Kidney (tissue), 22 donors: Measurements from ENCODE around the gene TDP1. TPM values are rescaled to one million over a fixed set of nuclear protein-coding genes. Genes with fewer than 3 reads are reported as not detected.

Source experiments
- DNase-seq, 5 donors: peaks; one replicate each; pipeline ENCODE4 v3.0.0-alpha.2; 2013 to 2020
- FAIRE-seq: peaks from 2 replicates; lab custom pipeline; 2012; peaks lifted over from hg19 to GRCh38; lab: Jason Lieb, UNC
- H3K27ac ChIP-seq, 2 donors: one replicate each; pipeline ENCODE4 v1.7.0; 2013; ENCODE audit warnings: low read depth in 2 of 2, low read length in 2 of 2, inconsistent platforms in 1 of 2
- H3K27me3 ChIP-seq: one replicate; pipeline ENCODE4 v1.7.1; 2013; ENCODE audit warnings: low read length, inconsistent platforms; ENCODE audit not compliant: control insufficient read depth, insufficient read depth
- H3K36me3 ChIP-seq, 3 donors: one replicate each; pipeline versions ENCODE4 v1.7.0 to v1.7.1; 2013; ENCODE audit warnings: low read length in 3 of 3, control low read depth in 1 of 3, inconsistent platforms in 1 of 3; ENCODE audit not compliant: insufficient read depth in 3 of 3, control insufficient read depth in 2 of 3
- H3K4me1 ChIP-seq, 3 donors: one replicate each; pipeline versions ENCODE4 v1.7.0 to v1.7.1; 2013; ENCODE audit warnings: low read length in 3 of 3, inconsistent platforms in 1 of 3, low read depth in 1 of 3; ENCODE audit not compliant: control insufficient read depth in 2 of 3, insufficient read depth in 2 of 3
- H3K4me3 ChIP-seq, 3 donors: one replicate each; pipeline versions ENCODE4 v1.7.0 to v1.8.1; 2013; ENCODE audit warnings: low read length in 3 of 3, control low read depth in 1 of 3, inconsistent platforms in 1 of 3
- H3K9ac ChIP-seq, 3 donors: one replicate each; pipeline versions ENCODE4 v1.7.0 to v1.7.1; 2013; ENCODE audit warnings: low read length in 3 of 3, control low read depth in 1 of 3, inconsistent platforms in 1 of 3
- H3K9me3 ChIP-seq, 3 donors: one replicate each; pipeline versions ENCODE4 v1.7.0 to v1.7.1; 2013; ENCODE audit warnings: low read length in 3 of 3, control low read depth in 1 of 3, inconsistent platforms in 1 of 3; ENCODE audit not compliant: control insufficient read depth in 2 of 3, insufficient read depth in 1 of 3
- CTCF ChIP-seq: IDR thresholded peaks from 3 replicates; pipeline ENCODE4 v1.5.1; 2012; ENCODE audit warnings: mild to moderate bottlenecking, moderate library complexity, borderline replicate concordance; ENCODE audit not compliant: insufficient read depth; ENCODE audit errors: extremely low read depth
- intact Hi-C: fragments of 100-400 bp; cut with DNase I; formaldehyde crosslinking; loops from one replicate; pipeline ENCODE4 v1.11.1; 2022
- long read RNA-seq, 10 donors: library from polyadenylated mRNA in 1 of 10; unstranded in 1 of 10; transcript quantifications; one replicate each; pipeline ENCODE4 v2.0.0 and lab custom pipeline, GENCODE V29; 2021 to 2026
- polyA plus RNA-seq: library from polyadenylated mRNA; stranded (reverse); fragments of 350-450 nt; fragmentation: Illumina TruSeq; extraction: RNeasy Lipid Tissue Mini Kit (QIAGEN cat#74804); gene quantifications from one replicate; pipeline ENCODE4 v1.2.3, GENCODE V29; 2014; ENCODE audit warnings: low read depth, low replicate concordance; ENCODE audit not compliant: insufficient read depth
- total RNA-seq: library from RNA; stranded (reverse); fragmentation: NEBNext Ultra II Directional; extraction: Animal tissue kit (Norgen Biotek cat#: 25700); gene quantifications from one replicate; pipeline ENCODE4 v1.2.1, GENCODE V29; 2021
- donor health status: control.
- donor health status: control.
- donor health status: control.
- donor health status: control.
- donor health status: control.
- donor health status: DM: yes; HTN: yes; CAD: no.
- donor health status: Normal renal cell carcinoma (clear cell type).

TDP1 gene
- 15.7 TPM for total RNA-seq
- 4.8 TPM for polyA plus RNA-seq
- long read RNA-seq, donor 1, partial matches to known transcripts: 0 of 2 reads
- long read RNA-seq, donor 1, other reads (novel, unspliced or antisense): 0 of 2 reads
- long read RNA-seq, donor 2, partial matches to known transcripts: 0 of 5 reads
- long read RNA-seq, donor 2, other reads (novel, unspliced or antisense): 0 of 5 reads
- long read RNA-seq, donor 3, partial matches to known transcripts: 0 of 5 reads
- long read RNA-seq, donor 3, other reads (novel, unspliced or antisense): 0 of 5 reads
- long read RNA-seq, donor 4, partial matches to known transcripts: 6 of 7 reads
- long read RNA-seq, donor 4, other reads (novel, unspliced or antisense): 0 of 7 reads
- long read RNA-seq, donor 5, partial matches to known transcripts: 0 of 1 reads
- long read RNA-seq, donor 5, other reads (novel, unspliced or antisense): 0 of 1 reads
- long read RNA-seq, donor 6, transcript TDP1-203 (16 exons, 2,068 nt): major isoform, 7 of 8 reads
- long read RNA-seq, donor 6, partial matches to known transcripts: 0 of 8 reads
- long read RNA-seq, donor 6, other reads (novel, unspliced or antisense): 0 of 8 reads
- long read RNA-seq, donor 7, partial matches to known transcripts: 8 of 16 reads
- long read RNA-seq, donor 7, other reads (novel, unspliced or antisense): 4 of 16 reads
- long read RNA-seq, donor 8, partial matches to known transcripts: 0 of 3 reads
- long read RNA-seq, donor 8, other reads (novel, unspliced or antisense): 0 of 3 reads
- long read RNA-seq, donor 9, partial matches to known transcripts: 0 of 1 reads
- long read RNA-seq, donor 9, other reads (novel, unspliced or antisense): 0 of 1 reads
- long read RNA-seq, donor 10, partial matches to known transcripts: 0 of 1 reads
- long read RNA-seq, donor 10, other reads (novel, unspliced or antisense): 0 of 1 reads

GRCh38 chr14:89955745-89956660, at the start of gene TDP1:
TSS of gene TDP1 (plus strand) at chr14:89955927. CDS start at chr14:89963115, 7,188 bp downstream.
- Histone ChIP-seq H3K27ac (peak within 1 kb of the TSS; percentile 66 to 87), H3K36me3 (peaks cover 0 to 5% (median 0%) of the 10 kb centered on the region in 3 donors), H3K9ac (peak within 1 kb of the TSS; percentile 74 to 85 (median 80)), H3K27me3 (no peaks in the 10 kb centered on the region), H3K4me3 (peak within 1 kb of the TSS; percentile 88 to 97 (median 90)), H3K4me1 (peaks cover 0 to 8% (median 0%) of the 10 kb centered on the region in 3 donors), H3K9me3 (no peaks in the 10 kb centered on the region)
- peak; percentile 98 to 99 (median 98) for DNase-seq
- no peak for FAIRE-seq
- TF ChIP-seq CTCF: peak; percentile 26
- intact Hi-C loops: no loop called here

- H3K9me3 ChIP-seq: no peaks in the 10 kb centered on the region
- H3K4me3 ChIP-seq: no peak overlapping the region
- no peak for TF ChIP-seq CTCF
- peaks cover 0 to 2% (median 0%) of the 10 kb centered on the region in 3 donors for H3K4me1 ChIP-seq
- H3K27me3 ChIP-seq: no peaks in the 10 kb centered on the region
- intact Hi-C loops: no loop called here
- no peaks in the 10 kb centered on the region for H3K36me3 ChIP-seq
- FAIRE-seq (no peak), DNase-seq (no peak)
- no peak overlapping the region for H3K27ac ChIP-seq
- H3K9ac ChIP-seq: no peak overlapping the region
Observed at GRCh38 chr14:89906000-89906399, 49.7 kb upstream of the TDP1 start.

- TF ChIP-seq CTCF: no peak
- no peak overlapping the region for H3K4me3 ChIP-seq
- intact Hi-C loops: no loop called here
- H3K4me1 ChIP-seq: peaks cover 0 to 12% (median 5%) of the 10 kb centered on the region in 3 donors
- H3K27ac ChIP-seq: no peak overlapping the region
- H3K9ac ChIP-seq: no peak overlapping the region
- no peaks in the 10 kb centered on the region for H3K27me3 ChIP-seq
- no peak for DNase-seq
- no peaks in the 10 kb centered on the region for H3K9me3 ChIP-seq
- no peak for FAIRE-seq
- no peaks in the 10 kb centered on the region for H3K36me3 ChIP-seq
Observed at GRCh38 chr14:89907655-89908054, 48.1 kb upstream of the TDP1 start.
